K562 (cell line): ENCODE results near the gene PRDM2. TPM values are rescaled to one million over a fixed set of nuclear protein-coding genes. Genes with fewer than 3 reads are reported as not detected.

ENCODE experiments used
- ATAC-seq: fragments of 200-7000 bp; cut with Tn5 transposase; 3 replicates; pipeline ENCODE4 v1.9.1; 2020; ENCODE audit warnings: moderate library complexity
- BruUV-seq: library from RNA; stranded (reverse); fragments of 400-500 nt; replicated peaks from 2 replicates; lab custom pipeline; 2021; lab: Mats Ljungman, UMichigan
- CTCF ChIA-PET: fragments of 300-600 bp; formaldehyde crosslinking; extraction: SDS; loops from one replicate; lab custom pipeline; 2021; ENCODE audit warnings: low intra/inter-chr PET ratio; lab: Yijun Ruan, JAX
- POLR2A ChIA-PET: fragments of 300-600, 350-650 bp; sonication (Branson Sonifier 250); formaldehyde crosslinking; extraction: SDS; loops from one replicate; lab custom pipeline; 2021; ENCODE audit warnings: antibody characterized with exemption, inconsistent platforms; lab: Yijun Ruan, JAX
- DNase-seq, 4 experiments: peaks; one replicate each; pipeline versions ENCODE4 v3.0.0 to v3.0.0-alpha.2; 2011 to 2018; ENCODE audit warnings: low spot score in 3 of 4, mixed read lengths in 3 of 4; ENCODE audit errors: extremely low read depth in 1 of 4
- FAIRE-seq: peaks from 2 replicates; lab custom pipeline; 2011; peaks lifted over from hg19 to GRCh38; lab: Jason Lieb, UNC
- H2AFZ ChIP-seq: 2 replicates; pipeline ENCODE4 v1.6.0; 2011; ENCODE audit warnings: low read depth, low read length, control low read depth, inconsistent platforms
- H3K27ac ChIP-seq: fragments of 200-600 bp; 3 replicates; pipeline ENCODE4 v1.8.0; 2011; ENCODE audit warnings: low read depth, mild to moderate bottlenecking, control low read depth, inconsistent platforms, low read length, moderate library complexity, mixed read lengths; ENCODE audit errors: extremely low read depth
- H3K27me3 ChIP-seq, 2 experiments: fragments of 300-600 bp in 1 of 2; 2 replicates in 1 of 2; 3 replicates in 1 of 2; pipeline versions ENCODE4 v1.6.0 to v1.8.0; 2011; ENCODE audit warnings: inconsistent platforms in 2 of 2, low read length in 2 of 2, mild to moderate bottlenecking in 1 of 2, mixed read lengths in 1 of 2, moderate library complexity in 1 of 2; ENCODE audit not compliant: control insufficient read depth in 2 of 2, insufficient read depth in 2 of 2
- H3K36me3 ChIP-seq: fragments of 300-600 bp; 3 replicates; pipeline ENCODE4 v1.8.0; 2011; ENCODE audit warnings: mild to moderate bottlenecking, low read length, inconsistent platforms; ENCODE audit not compliant: control insufficient read depth, insufficient read depth
- H3K4me1 ChIP-seq, 2 experiments: fragments of 200-600 bp in 1 of 2; replicated peaks in 1 of 2; 2 replicates in 1 of 2; 3 replicates in 1 of 2; pipeline versions ENCODE4 v1.5.1 to v1.8.0; 2011; ENCODE audit warnings: inconsistent platforms in 2 of 2, low read length in 2 of 2, mild to moderate bottlenecking in 1 of 2, mixed read lengths in 1 of 2, moderate library complexity in 1 of 2; ENCODE audit not compliant: control insufficient read depth in 2 of 2, insufficient read depth in 2 of 2
- H3K4me2 ChIP-seq: 2 replicates; pipeline ENCODE4 v1.6.1; 2011; ENCODE audit warnings: low read length, control low read depth, inconsistent platforms, mixed read lengths; ENCODE audit not compliant: insufficient read depth
- H3K4me3 ChIP-seq: fragments of 200-600 bp; sonication (generic), shearing (Covaris generic); 2 replicates; pipeline ENCODE4 v1.5.1; 2016; ENCODE audit warnings: control low read depth, inconsistent platforms
- H3K79me2 ChIP-seq: fragments of 200-600 bp; 3 replicates; pipeline ENCODE4 v1.8.0; 2011; ENCODE audit warnings: low read length, inconsistent platforms; ENCODE audit not compliant: control insufficient read depth, insufficient read depth
- H3K9ac ChIP-seq, 2 experiments: 2 replicates each; pipeline versions ENCODE4 v1.6.0 to v1.6.1; 2011; ENCODE audit warnings: low read depth in 2 of 2, low read length in 2 of 2, control low read depth in 1 of 2, inconsistent platforms in 1 of 2, mild to moderate bottlenecking in 1 of 2, mixed read lengths in 1 of 2; ENCODE audit not compliant: insufficient read depth in 1 of 2
- H3K9me1 ChIP-seq: one replicate; pipeline ENCODE4 v1.6.0; 2011; ENCODE audit warnings: inconsistent platforms, mild to moderate bottlenecking, low read length, moderate library complexity; ENCODE audit not compliant: control insufficient read depth, insufficient read depth
- H3K9me3 ChIP-seq: replicated peaks from 2 replicates; pipeline ENCODE4 v1.5.1; 2011; ENCODE audit warnings: low read depth, low read length, inconsistent platforms; ENCODE audit not compliant: control insufficient read depth, insufficient read depth
- H4K20me1 ChIP-seq: replicated peaks from 2 replicates; pipeline ENCODE4 v1.6.1; 2011; ENCODE audit warnings: low read length, inconsistent platforms, mixed read lengths; ENCODE audit not compliant: control insufficient read depth, insufficient read depth
- BRD4 ChIP-seq: fragments of 200-600 bp; sonication (generic); IDR thresholded peaks from 2 replicates; pipeline ENCODE4 v1.6.1; 2017; ENCODE audit warnings: inconsistent platforms
- C11orf30 ChIP-seq: fragments of 450-650 bp; IDR thresholded peaks from 2 replicates; pipeline ENCODE4 v1.6.1; 2016; ENCODE audit warnings: low read depth, mild to moderate bottlenecking
- MXI1 ChIP-seq: IDR thresholded peaks from 2 replicates; pipeline ENCODE4 v1.6.1; 2011; ENCODE audit warnings: low read depth, mild to moderate bottlenecking, improper control_type of control experiment, low read length
- MYNN ChIP-seq, 2 experiments: sonication (generic); formaldehyde crosslinking in 1 of 2; IDR thresholded peaks; 2 replicates each; pipeline versions ENCODE4 v1.5.0 to v1.6.1; 2016 to 2020; ENCODE audit warnings: antibody characterized with exemption in 1 of 2, missing genetic modification reagents in 1 of 2
- SAFB ChIP-seq: fragments of 200-400 bp; formaldehyde crosslinking; IDR thresholded peaks from 2 replicates; pipeline ENCODE4 v1.6.1; 2017; ENCODE audit warnings: low read depth, low read length, borderline replicate concordance
- SREBF1 ChIP-seq: fragments of 150-350 bp; IDR thresholded peaks from 2 replicates; pipeline ENCODE4 v1.6.1; 2014; ENCODE audit warnings: antibody characterized with exemption, low read depth, low read length, borderline replicate concordance
- ZKSCAN1 ChIP-seq: fragments of 150-350 bp; IDR thresholded peaks from 2 replicates; pipeline ENCODE4 v1.6.1; 2016; ENCODE audit warnings: low read depth, low read length
- ZNF232 ChIP-seq: sonication (generic); formaldehyde crosslinking; IDR thresholded peaks from 2 replicates; pipeline ENCODE4 v1.8.0; 2022; ENCODE audit warnings: mild to moderate bottlenecking, missing genetic modification reagents
- ZNF589 ChIP-seq: fragments of 200-800 bp; sonication (Bioruptor generic); IDR thresholded peaks from 2 replicates; pipeline ENCODE4 v1.6.1; 2016; ENCODE audit warnings: low read depth, missing genetic modification characterization, missing compliant biosample characterization
- ZNF644 ChIP-seq: fragments of 200-800 bp; sonication (Bioruptor generic); IDR thresholded peaks from 2 replicates; pipeline ENCODE4 v1.6.1; 2016; ENCODE audit warnings: low read depth, missing genetic modification characterization, missing compliant biosample characterization
- ZNF699 ChIP-seq: fragments of 250-450 bp; sonication (Bioruptor Pico); IDR thresholded peaks from 2 replicates; pipeline ENCODE4 v1.8.0; 2021; ENCODE audit warnings: mild to moderate bottlenecking, moderate library complexity; ENCODE audit not compliant: insufficient replicate concordance
- WGBS: fragments of 100-300 bp; shearing (Covaris generic); methylation state at CpG from one replicate; pipeline ENCODE4 v1.1.6; 2016; ENCODE audit warnings: low coverage, mixed read lengths; ENCODE audit not compliant: insufficient coverage; ENCODE audit errors: missing lambda C conversion rate; 5-methylcytosine and 5-hydroxymethylcytosine counted together
- in situ Hi-C: fragments of 300-500 bp; cut with MboI; formaldehyde crosslinking; loops from 4 replicates; pipeline ENCODE4 v1.15.0; 2018; ENCODE audit warnings: inconsistent platforms, mixed read lengths
- intact Hi-C: fragments of 100-400 bp; cut with micrococcal nuclease; formaldehyde crosslinking; loops from 2 replicates; pipeline ENCODE4 v1.14.2; 2022
- polyA plus RNA-seq, 8 experiments: library from polyadenylated mRNA; depleted of rRNA in 4 of 8; stranded (reverse) in 5 of 8; unstranded in 3 of 8; fragments of >200 nt; fragmentation: Nextera tagmentation in 2 of 8; fragmentation: Illumina TruSeq in 1 of 8; extraction: Ambion mirVana in 2 of 8; extraction: Trizol in 1 of 8; gene quantifications; 2 replicates each; pipeline versions ENCODE4 v1.2.1 to v1.2.3, GENCODE V29; 2011 to 2014; ENCODE audit warnings: inconsistent platforms in 1 of 8, missing spikeins in 1 of 8
- total RNA-seq, 7 experiments: library from RNA; depleted of rRNA in 6 of 7; stranded (reverse); fragments of >200 nt in 6 of 7; fragmentation: Illumina TruSeq in 2 of 7; extraction: Trizol in 2 of 7; gene quantifications; 2 replicates each; pipeline versions ENCODE4 v1.2.1 to v1.2.3, GENCODE V29; 2011 to 2021; ENCODE audit warnings: low replicate concordance in 1 of 7
- TF ChIP-seq, protein P1 (sequence below): conservative IDR thresholded peaks from 2 replicates; pipeline ENCODE4 v1.6.1; 2011; ENCODE audit warnings: low read depth, mild to moderate bottlenecking, low read length; ENCODE audit not compliant: control insufficient read depth
- TF ChIP-seq, protein P2 (sequence below): sonication (generic); formaldehyde crosslinking; IDR thresholded peaks from 2 replicates; pipeline ENCODE4 v1.8.1; 2022; ENCODE audit warnings: missing genetic modification reagents

Gene PRDM2
- total and polyA plus RNA-seq, 9 of the 15 experiments (the other 6 are each of a cell fraction or from before 2014, with no cell fraction given), result 5.4 to 27.6 (median 12.5) TPM

DNA sequence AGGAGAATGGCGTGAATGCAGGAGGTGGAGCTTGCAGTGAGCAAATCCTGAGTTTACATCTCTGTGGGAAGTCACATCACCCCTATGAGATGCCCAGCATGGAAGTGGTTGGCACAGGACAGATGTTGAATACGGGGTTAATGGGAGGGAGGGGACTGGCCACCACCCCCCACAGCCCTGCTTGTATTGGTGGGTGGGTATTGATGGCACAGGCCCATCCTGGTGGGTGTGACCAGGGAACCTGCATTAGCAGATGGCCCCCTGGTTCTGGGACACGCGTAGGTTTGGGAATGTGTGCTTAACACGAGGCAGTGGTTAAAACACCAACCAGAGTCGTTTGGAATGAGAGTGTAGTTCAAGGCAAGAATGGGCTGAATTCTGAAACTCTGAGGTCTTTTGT is 117.9 kb downstream of the PRDM2 start:
- ATAC-seq (no peak), FAIRE-seq (no peak)
- H3K27me3 ChIP-seq, result peaks cover 0 to 29% of the 10 kb centered on the region in 2 experiments; a peak in 2 of 5 replicates
- no peaks in the 10 kb centered on the region for H3K9me3 ChIP-seq
- H3K36me3 ChIP-seq, result no peaks in the 10 kb centered on the region
- no peak overlapping the region for H3K9ac ChIP-seq
- no peak overlapping the region for H2AFZ ChIP-seq
- POLR2A ChIA-PET, result no interaction called here
- H3K4me1 ChIP-seq, result peaks cover 0 to 9% of the 10 kb centered on the region in 2 experiments; a peak in 2 of 5 replicates
- in situ Hi-C loops, result no loop called here
- no peak overlapping the region for H3K4me2 ChIP-seq
- no peak overlapping the region for H3K4me3 ChIP-seq
- peaks cover 15% of the 10 kb centered on the region for H4K20me1 ChIP-seq
- CTCF ChIA-PET, result no interaction called here
- no peaks in the 10 kb centered on the region for H3K9me1 ChIP-seq
- BruUV-seq, result no TSS peak
- no peak overlapping the region for H3K27ac ChIP-seq
- TF ChIP-seq ZNF699 (CRISPR knock-in tag), result no peak
- no peak for TF ChIP-seq MXI1
- no peak for TF ChIP-seq SAFB
- TF ChIP-seq BRD4, result no peak
- no peak for TF ChIP-seq ZNF589 (CRISPR knock-in tag)
- no peak for TF ChIP-seq MYNN (IDR thresholded peaks at IDR 0.05)
- no peak for TF ChIP-seq MYNN (CRISPR knock-in tag; IDR thresholded peaks at IDR 0.05)
- TF ChIP-seq ZNF232 (CRISPR knock-in tag), result no peak
- TF ChIP-seq C11orf30, result no peak
- TF ChIP-seq SREBF1, result no peak
- TF ChIP-seq, protein P1, sequence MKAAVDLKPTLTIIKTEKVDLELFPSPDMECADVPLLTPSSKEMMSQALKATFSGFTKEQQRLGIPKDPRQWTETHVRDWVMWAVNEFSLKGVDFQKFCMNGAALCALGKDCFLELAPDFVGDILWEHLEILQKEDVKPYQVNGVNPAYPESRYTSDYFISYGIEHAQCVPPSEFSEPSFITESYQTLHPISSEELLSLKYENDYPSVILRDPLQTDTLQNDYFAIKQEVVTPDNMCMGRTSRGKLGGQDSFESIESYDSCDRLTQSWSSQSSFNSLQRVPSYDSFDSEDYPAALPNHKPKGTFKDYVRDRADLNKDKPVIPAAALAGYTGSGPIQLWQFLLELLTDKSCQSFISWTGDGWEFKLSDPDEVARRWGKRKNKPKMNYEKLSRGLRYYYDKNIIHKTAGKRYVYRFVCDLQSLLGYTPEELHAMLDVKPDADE, result no peak
- TF ChIP-seq, protein P2, sequence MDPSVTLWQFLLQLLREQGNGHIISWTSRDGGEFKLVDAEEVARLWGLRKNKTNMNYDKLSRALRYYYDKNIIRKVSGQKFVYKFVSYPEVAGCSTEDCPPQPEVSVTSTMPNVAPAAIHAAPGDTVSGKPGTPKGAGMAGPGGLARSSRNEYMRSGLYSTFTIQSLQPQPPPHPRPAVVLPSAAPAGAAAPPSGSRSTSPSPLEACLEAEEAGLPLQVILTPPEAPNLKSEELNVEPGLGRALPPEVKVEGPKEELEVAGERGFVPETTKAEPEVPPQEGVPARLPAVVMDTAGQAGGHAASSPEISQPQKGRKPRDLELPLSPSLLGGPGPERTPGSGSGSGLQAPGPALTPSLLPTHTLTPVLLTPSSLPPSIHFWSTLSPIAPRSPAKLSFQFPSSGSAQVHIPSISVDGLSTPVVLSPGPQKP (CRISPR knock-in tag), result no peak
- TF ChIP-seq ZKSCAN1, result no peak
- TF ChIP-seq ZNF644 (tag), result no peak
- TF ChIP-seq, all 486 proteins: peak for 0
- intact Hi-C loops, result no loop called here
- H3K79me2 ChIP-seq, result no peaks in the 10 kb centered on the region
- no peak for DNase-seq
- 40% methylated on average over 6 of the region's 6 CpGs for WGBS
